Measurements from ENCODE around the gene MTMR10.

DNA sequence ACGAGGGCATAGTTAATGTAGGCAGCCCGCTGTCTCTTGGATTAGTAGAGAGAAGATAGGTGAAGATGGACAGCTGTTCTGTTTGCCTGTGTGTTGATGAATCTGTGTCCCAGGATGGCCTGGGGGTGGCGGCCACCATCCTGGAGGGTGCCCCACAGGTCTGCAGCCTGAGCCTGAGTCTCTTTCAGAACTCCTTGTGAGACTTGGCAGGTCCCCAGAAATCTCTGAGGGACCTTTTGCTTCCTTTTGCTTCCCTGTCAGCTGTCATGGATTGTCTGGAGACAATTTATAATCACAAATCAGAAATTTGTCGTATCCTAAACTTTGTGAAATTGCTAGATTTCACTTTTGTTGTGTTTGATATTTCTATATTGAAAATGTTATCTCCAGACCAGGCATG is 70.3 kb downstream of the MTMR10 start:
- TF ChIP-seq, protein P1, sequence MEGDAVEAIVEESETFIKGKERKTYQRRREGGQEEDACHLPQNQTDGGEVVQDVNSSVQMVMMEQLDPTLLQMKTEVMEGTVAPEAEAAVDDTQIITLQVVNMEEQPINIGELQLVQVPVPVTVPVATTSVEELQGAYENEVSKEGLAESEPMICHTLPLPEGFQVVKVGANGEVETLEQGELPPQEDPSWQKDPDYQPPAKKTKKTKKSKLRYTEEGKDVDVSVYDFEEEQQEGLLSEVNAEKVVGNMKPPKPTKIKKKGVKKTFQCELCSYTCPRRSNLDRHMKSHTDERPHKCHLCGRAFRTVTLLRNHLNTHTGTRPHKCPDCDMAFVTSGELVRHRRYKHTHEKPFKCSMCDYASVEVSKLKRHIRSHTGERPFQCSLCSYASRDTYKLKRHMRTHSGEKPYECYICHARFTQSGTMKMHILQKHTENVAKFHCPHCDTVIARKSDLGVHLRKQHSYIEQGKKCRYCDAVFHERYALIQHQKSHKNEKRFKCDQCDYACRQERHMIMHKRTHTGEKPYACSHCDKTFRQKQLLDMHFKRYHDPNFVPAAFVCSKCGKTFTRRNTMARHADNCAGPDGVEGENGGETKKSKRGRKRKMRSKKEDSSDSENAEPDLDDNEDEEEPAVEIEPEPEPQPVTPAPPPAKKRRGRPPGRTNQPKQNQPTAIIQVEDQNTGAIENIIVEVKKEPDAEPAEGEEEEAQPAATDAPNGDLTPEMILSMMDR (conservative IDR thresholded peaks at IDR 0.05; ENCODE audit: low read depth, low read length): no peak
- TF ChIP-seq EZH2phosphoT487 (IDR thresholded peaks at IDR 0.05; ENCODE audit: borderline replicate concordance, low read length): no peak

All from PC-3 (cell line).